ENCODE measurements around the gene TRIM72. TPM values are rescaled to one million over a fixed set of nuclear protein-coding genes. Genes with fewer than 3 reads are reported as not detected.

Gene TRIM72
- total and polyA plus RNA-seq, 9 of the 15 experiments (the other 6 are each of a cell fraction or from before 2014, with no cell fraction given): under 0.01 TPM; not detected in 8

- CTCF ChIA-PET (ENCODE audit: low intra/inter-chr PET ratio): no interaction called here
- H3K79me2 ChIP-seq (ENCODE audit: control insufficient read depth, insufficient read depth, low read length): peaks cover 82% of the 10 kb centered on the region
- FAIRE-seq (no peak), DNase-seq (ENCODE audit: extremely low read depth in 1 of 4, low spot score in 3 of 4) (peak in 2 of 4 experiments; percentile 15 to 29), ATAC-seq (no peak; the same call in 2 of the 3 replicates)
- 91% methylated on average over 10 of the region's 10 CpGs for WGBS (ENCODE audit: insufficient coverage, low coverage, missing lambda C conversion rate)
- H3K27ac ChIP-seq (ENCODE audit: extremely low read depth, low read depth, low read length): no peak overlapping the region
- intact Hi-C loops (cut with micrococcal nuclease) (loop anchor here (10.0 kb wide), 1 partner anchor 258 kb away; the partner anchor contains the start of gene ZNF843), in situ Hi-C loops (cut with MboI) (no loop called here)
- H3K9ac ChIP-seq (ENCODE audit: insufficient read depth in 1 of 2, low read depth in 2 of 2, low read length in 2 of 2): no peak overlapping the region
- peaks cover 37% of the 10 kb centered on the region for H4K20me1 ChIP-seq (replicated peaks; ENCODE audit: control insufficient read depth, insufficient read depth, low read length)
- peaks cover 8% of the 10 kb centered on the region for H3K9me1 ChIP-seq (ENCODE audit: control insufficient read depth, insufficient read depth, low read length)
- H3K4me3 ChIP-seq: no peak overlapping the region
- H3K36me3 ChIP-seq (ENCODE audit: control insufficient read depth, insufficient read depth, low read length): peaks cover 100% of the 10 kb centered on the region
- no peaks in the 10 kb centered on the region for H3K9me3 ChIP-seq (replicated peaks; ENCODE audit: control insufficient read depth, insufficient read depth, low read depth, low read length)
- H2AFZ ChIP-seq (ENCODE audit: low read depth, low read length): no peak overlapping the region
- no peaks in the 10 kb centered on the region for H3K27me3 ChIP-seq (ENCODE audit: control insufficient read depth in 2 of 2, insufficient read depth in 2 of 2, low read length in 2 of 2)
- POLR2A ChIA-PET: interaction anchor here (0.7 to 1.0 kb wide), 5 partner anchors 10 to 687 kb away, joined by 3 read pairs; partner anchors contain the start of genes KAT8, ZNF267, ZNF646 and ZNF668
- BruUV-seq (replicated peaks): no TSS peak
- no peak overlapping the region for H3K4me2 ChIP-seq (ENCODE audit: insufficient read depth, low read length)
- peaks cover 11 to 13% of the 10 kb centered on the region in 2 experiments for H3K4me1 ChIP-seq (replicated peaks in 1 of 2; ENCODE audit: control insufficient read depth in 2 of 2, insufficient read depth in 2 of 2, low read length in 2 of 2)
- 0 out of 2 replicates have a peak, but pooled peaks have one; percentile 18 for TF ChIP-seq ILF3 (IDR thresholded peaks at IDR 0.05; ENCODE audit: borderline replicate concordance)
- no peak for TF ChIP-seq RFX7 (CRISPR knock-in tag; IDR thresholded peaks at IDR 0.05)
- TF ChIP-seq CBFA2T2 (conservative IDR thresholded peaks at IDR 0.05): no peak
- TF ChIP-seq ZBTB40 (IDR thresholded peaks at IDR 0.05): no peak
- 0 out of 2 replicates have a peak, but pooled peaks have one; percentile 24 for TF ChIP-seq ZBTB40 (CRISPR knock-in tag; IDR thresholded peaks at IDR 0.05)
- TF ChIP-seq RBFOX2 (IDR thresholded peaks at IDR 0.05; ENCODE audit: low read depth, low read length): peak; percentile 31; the same call in 1 of the 2 replicates
- TF ChIP-seq FOXJ2 (tag; IDR thresholded peaks at IDR 0.05): no peak
- TF ChIP-seq YBX1 (IDR thresholded peaks at IDR 0.05): no peak
- TF ChIP-seq ZBTB49 (CRISPR knock-in tag; IDR thresholded peaks at IDR 0.05; ENCODE audit: borderline replicate concordance): 0 out of 2 replicates have a peak, but pooled peaks have one; percentile 71
- no peak for TF ChIP-seq SLC30A9 (CRISPR knock-in tag; IDR thresholded peaks at IDR 0.05)
Measured at GRCh38 chr16:31186930-31187807, 26.8 kb upstream of the TRIM72 start.

Measured in K562 (cell line).